ENCODE results near the gene CD55.
A peak's percentile ranks its signal among the peaks of the same experiment; 100 is the strongest.

DNA sequence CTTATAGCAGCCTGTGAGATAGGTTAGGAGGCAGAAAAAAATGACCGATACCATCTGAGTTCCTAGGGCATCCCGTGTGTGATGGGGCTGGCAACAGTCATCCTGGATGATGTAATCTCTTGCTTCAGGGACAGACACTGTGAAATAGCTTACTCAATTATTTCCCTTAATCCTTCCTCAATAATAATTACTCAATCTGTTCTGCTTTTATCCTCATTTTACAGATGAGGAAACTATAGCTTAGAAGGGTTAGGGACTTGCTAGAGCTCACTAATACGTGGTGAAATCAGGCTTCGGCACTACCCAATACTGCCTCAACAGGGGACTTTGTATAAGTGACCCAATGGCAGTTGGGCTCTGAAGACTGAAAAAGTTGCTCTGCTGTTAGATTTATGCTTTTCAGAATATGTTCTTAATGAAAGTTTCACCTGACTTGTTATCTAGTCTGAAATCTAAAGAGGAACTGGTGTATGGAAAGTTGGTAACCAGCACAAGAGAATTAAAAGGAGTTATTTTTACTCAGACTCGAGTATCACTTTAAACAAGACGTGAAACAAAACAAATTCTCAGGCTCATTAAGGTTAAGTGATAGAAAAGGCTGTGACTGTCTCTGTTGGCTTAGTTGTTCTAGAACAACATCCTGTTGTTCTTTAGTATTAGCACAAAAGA is 14.4 kb downstream of the CD55 start:
- TF ChIP-seq, protein P1, sequence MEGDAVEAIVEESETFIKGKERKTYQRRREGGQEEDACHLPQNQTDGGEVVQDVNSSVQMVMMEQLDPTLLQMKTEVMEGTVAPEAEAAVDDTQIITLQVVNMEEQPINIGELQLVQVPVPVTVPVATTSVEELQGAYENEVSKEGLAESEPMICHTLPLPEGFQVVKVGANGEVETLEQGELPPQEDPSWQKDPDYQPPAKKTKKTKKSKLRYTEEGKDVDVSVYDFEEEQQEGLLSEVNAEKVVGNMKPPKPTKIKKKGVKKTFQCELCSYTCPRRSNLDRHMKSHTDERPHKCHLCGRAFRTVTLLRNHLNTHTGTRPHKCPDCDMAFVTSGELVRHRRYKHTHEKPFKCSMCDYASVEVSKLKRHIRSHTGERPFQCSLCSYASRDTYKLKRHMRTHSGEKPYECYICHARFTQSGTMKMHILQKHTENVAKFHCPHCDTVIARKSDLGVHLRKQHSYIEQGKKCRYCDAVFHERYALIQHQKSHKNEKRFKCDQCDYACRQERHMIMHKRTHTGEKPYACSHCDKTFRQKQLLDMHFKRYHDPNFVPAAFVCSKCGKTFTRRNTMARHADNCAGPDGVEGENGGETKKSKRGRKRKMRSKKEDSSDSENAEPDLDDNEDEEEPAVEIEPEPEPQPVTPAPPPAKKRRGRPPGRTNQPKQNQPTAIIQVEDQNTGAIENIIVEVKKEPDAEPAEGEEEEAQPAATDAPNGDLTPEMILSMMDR (IDR thresholded peaks at IDR 0.05; ENCODE audit: low read length): peak; percentile 54
- TF ChIP-seq EZH2 (optimal IDR thresholded peaks at IDR 0.05; ENCODE audit: low read depth, low read length): no peak
